ENCODE results near the gene HOXC12.

DNA sequence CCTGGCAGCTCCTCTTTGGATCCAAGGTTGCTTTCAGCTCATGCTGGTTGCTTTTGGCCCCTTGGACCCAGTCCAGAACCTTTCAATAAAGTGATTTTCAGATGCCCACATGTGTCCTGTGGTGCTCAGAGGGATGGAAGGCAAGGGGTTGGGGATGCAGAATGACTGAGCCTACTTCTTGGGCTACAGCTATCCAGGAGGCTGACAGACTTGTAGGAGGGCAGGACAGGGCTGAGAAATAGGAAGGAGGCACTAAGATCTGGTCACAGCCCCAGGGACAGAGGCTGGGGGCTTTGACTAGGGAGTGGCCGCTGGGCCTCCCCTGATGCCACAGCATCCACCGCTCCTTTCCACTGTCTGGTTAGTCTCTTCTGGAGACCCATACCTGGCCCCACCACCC is 17.0 kb downstream of the HOXC12 start:
- TF ChIP-seq, protein P1, sequence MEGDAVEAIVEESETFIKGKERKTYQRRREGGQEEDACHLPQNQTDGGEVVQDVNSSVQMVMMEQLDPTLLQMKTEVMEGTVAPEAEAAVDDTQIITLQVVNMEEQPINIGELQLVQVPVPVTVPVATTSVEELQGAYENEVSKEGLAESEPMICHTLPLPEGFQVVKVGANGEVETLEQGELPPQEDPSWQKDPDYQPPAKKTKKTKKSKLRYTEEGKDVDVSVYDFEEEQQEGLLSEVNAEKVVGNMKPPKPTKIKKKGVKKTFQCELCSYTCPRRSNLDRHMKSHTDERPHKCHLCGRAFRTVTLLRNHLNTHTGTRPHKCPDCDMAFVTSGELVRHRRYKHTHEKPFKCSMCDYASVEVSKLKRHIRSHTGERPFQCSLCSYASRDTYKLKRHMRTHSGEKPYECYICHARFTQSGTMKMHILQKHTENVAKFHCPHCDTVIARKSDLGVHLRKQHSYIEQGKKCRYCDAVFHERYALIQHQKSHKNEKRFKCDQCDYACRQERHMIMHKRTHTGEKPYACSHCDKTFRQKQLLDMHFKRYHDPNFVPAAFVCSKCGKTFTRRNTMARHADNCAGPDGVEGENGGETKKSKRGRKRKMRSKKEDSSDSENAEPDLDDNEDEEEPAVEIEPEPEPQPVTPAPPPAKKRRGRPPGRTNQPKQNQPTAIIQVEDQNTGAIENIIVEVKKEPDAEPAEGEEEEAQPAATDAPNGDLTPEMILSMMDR (IDR thresholded peaks at IDR 0.05) = no peak
- TF ChIP-seq POLR2AphosphoS5 (IDR thresholded peaks at IDR 0.05; ENCODE audit: low read depth, low read length) (no peak), SIN3A (IDR thresholded peaks at IDR 0.05; ENCODE audit: borderline replicate concordance, insufficient read depth, low read depth, low read length) (no peak), TCF7L2 (IDR thresholded peaks at IDR 0.05; ENCODE audit: low read depth, low read length) (no peak)
- TF ChIP-seq, protein P2, sequence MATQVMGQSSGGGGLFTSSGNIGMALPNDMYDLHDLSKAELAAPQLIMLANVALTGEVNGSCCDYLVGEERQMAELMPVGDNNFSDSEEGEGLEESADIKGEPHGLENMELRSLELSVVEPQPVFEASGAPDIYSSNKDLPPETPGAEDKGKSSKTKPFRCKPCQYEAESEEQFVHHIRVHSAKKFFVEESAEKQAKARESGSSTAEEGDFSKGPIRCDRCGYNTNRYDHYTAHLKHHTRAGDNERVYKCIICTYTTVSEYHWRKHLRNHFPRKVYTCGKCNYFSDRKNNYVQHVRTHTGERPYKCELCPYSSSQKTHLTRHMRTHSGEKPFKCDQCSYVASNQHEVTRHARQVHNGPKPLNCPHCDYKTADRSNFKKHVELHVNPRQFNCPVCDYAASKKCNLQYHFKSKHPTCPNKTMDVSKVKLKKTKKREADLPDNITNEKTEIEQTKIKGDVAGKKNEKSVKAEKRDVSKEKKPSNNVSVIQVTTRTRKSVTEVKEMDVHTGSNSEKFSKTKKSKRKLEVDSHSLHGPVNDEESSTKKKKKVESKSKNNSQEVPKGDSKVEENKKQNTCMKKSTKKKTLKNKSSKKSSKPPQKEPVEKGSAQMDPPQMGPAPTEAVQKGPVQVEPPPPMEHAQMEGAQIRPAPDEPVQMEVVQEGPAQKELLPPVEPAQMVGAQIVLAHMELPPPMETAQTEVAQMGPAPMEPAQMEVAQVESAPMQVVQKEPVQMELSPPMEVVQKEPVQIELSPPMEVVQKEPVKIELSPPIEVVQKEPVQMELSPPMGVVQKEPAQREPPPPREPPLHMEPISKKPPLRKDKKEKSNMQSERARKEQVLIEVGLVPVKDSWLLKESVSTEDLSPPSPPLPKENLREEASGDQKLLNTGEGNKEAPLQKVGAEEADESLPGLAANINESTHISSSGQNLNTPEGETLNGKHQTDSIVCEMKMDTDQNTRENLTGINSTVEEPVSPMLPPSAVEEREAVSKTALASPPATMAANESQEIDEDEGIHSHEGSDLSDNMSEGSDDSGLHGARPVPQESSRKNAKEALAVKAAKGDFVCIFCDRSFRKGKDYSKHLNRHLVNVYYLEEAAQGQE (IDR thresholded peaks at IDR 0.05; ENCODE audit: insufficient read depth in 1 of 2, low read depth in 2 of 2, low read length in 1 of 2) = no peak

Measured in Panc1 (cell line).